Activated effector memory CD4-positive, alpha-beta T cell treated with Interleukin-2 at 50 U/mL for 16 hours (primary cell): ENCODE measurements around the gene TNFAIP8.

Experiments
- DNase-seq: peaks from one replicate; pipeline ENCODE4 v3.0.0-alpha.2; 2020

The TNFAIP8 gene

DNA sequence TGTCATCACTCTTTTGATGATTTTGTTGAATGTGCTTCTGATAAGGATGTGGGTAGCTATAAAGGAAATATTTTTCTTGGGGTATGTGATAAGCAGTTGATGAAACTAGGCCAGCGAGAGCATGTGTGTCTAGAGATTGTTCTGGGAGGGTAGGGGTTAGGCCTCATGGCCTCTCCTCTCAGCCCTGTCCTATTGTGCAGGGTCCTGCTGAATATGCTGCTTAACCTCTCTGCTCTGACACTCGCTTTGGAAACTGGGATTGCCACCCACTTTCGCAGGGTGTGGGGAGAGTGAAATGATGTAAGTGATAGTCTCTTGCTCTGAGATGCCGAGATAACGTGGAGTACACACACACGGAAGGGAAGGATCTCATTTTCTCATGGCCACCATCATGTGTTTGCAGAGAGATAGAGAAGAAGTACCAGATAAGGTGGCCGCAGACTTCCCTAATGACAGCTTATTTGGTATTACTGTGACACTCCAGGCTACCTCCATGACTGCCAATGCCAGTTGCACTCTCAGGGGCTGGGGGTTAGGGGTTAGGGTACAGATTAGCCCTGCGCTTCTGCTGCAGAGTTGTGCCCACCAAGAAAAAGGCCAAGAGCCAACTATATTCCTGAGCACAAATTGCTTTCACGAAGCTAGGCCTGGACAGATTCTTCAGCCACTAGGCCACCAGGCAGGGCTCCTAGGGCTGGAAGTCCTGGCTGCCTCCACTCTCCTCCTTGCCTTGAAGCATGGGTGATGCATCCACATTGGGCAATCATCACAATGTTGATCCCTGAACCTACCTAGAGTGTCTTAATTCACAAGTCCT, 25.2 kb upstream of the TNFAIP8 start:
- DNase-seq, result peak; percentile 52

DNA sequence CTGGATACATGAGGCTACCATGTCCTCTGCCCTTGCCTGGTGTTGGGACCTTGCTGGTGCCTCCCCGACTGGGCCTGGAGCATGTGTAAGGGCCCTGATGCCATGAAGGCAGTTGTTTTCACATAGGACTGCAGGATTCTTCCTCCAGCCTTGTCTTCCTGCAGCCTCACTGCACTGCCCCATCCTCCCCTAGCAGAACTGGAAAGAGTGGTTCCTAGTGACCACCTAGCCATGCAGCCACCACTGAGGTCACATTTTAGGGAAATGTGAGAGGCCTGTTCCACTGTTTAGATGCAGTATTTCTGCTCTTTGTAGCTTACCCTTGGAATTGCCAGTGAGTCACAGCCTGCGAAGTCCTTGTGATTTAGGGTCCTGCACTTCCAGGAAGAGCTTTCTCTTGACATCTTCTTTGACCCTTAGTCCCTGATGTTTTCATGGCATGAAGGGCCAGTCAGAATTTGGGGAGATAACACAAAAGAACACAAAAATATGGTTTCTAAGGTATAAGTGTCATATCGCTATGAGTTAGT, 24.2 kb upstream of the TNFAIP8 start:
- no peak for DNase-seq

DNA sequence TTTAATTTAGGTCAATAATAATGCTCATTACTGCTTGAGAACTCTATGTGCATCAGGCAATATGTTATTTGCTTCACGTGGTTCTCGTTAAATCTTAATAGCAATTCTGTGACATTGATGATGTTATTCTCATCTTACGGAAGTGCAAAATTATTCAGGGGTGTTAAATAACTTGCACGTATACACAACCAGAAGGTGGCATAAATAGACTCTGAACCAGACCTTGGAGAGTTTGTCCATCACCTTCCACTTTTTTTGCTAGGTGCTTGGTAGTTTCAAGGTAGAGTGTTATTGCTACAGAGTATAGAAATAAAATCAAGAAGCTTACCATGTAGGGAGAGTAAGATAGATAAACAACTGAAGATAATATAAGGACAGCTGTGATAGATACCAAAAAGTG, 23.6 kb upstream of the TNFAIP8 start:
- no peak for DNase-seq

DNA sequence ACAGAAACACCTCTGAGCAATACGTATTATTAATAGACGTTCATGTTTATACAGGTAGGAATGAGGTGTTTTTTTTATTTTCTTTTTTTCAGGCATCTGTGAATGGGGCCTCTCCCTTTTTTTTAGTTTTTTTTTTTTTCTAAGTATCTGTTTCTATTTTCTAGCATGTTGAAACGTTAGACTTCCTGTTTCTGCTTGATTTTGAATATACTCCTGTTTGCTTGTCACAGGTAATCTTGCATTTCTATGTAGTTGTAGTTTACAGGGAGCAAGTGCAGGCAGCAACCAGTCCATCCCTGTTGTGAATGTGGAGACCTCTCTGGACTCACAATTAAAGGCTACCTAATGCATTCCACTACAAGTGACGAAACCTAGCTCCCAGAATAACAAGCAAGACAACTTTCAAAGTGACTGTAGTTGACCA, 22.8 kb upstream of the TNFAIP8 start:
- DNase-seq, result no peak

DNA sequence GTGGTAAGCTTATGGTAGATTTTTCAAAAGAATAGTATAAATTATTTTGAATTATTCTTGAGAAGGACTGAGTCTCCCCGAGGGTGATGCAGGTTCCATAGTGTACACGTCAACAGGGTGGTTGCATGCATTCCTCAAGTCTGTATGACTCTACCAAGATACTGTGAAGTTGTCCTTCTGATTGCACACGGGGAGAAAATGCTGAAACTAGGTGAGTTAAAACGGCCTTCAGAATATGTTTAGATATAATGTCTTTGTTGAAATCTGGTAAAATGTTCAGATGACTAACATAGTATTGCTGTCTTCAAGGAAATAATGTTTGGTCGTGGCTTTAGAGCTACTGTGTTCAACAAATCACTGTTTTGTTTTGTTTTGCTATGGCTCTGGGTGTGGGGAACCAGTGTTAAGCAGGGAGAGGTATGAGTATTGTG, 22.4 kb upstream of the TNFAIP8 start:
- no peak for DNase-seq

DNA sequence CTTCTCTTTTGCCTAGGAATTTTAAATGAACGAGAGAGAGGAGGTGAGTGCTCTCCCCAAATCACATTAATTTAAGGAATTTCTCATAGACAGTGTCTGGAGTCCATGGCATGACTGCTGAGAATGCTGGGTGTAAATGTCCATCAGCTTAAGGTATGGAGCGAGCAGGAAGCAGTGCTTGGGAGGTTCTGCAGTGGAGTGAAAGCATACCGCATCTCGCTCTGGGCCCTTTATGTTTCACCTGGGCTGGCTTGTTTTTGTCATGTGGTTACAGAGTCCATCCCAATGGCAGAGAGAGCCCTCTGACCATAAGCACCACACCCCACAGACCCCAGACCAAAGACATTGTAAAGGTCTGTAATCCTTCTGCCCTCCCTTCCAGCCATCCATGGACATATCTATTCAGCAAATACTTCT, 20.6 kb upstream of the TNFAIP8 start:
- DNase-seq, result no peak

DNA sequence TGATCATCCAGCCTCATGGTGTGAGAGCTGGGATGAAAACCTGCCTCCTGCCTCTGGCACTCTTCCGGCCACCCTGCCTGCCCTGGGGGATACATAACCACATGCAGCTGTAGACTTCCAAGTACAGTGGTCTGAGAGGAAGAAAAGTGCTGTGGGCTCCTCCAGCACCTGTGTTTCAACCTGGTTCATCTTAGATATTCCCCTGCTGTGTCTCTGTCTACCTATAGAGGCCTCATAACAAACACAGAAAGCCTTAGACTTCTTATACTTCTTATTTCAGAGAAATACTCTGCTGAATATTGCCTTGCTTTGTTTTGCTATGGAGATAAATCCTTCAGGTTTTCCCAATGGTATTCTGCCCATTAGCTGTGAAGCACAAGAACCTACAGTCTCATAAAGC, 19.6 kb upstream of the TNFAIP8 start:
- DNase-seq, result no peak

DNA sequence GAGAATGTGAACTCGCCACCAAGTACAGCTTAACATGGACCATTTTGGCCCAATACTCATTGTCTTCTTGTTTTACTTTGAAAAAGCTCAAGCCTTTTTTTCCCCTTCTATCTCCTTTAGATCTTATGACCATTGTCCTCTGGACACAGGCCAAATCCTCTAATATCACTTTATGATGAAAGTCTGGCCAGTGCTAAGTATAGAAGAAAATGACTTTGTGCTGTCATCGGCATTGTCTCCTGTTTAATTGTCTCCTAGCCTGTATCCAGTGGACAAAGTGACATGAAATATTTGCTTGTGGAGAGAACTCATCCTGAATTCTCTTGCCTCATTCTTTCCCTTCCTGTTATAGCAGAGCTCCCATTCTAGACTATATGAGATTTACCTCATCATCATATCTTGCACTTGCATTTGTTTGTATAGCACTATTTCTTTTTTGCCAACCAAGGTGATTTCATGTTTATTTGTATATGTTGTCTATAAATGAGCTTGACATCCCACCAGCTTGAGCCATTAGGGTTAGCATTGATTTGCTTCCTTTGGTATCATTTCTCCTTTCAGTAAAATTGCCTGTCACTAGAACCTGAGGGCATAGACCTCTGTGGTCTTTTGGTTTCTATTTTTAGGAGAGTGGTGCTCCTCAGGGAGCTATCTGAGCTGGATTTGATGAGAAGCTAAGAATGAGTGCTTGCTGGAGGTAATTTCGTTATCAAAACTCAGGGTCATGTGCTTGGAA, 18.8 kb upstream of the TNFAIP8 start:
- DNase-seq, result no peak

DNA sequence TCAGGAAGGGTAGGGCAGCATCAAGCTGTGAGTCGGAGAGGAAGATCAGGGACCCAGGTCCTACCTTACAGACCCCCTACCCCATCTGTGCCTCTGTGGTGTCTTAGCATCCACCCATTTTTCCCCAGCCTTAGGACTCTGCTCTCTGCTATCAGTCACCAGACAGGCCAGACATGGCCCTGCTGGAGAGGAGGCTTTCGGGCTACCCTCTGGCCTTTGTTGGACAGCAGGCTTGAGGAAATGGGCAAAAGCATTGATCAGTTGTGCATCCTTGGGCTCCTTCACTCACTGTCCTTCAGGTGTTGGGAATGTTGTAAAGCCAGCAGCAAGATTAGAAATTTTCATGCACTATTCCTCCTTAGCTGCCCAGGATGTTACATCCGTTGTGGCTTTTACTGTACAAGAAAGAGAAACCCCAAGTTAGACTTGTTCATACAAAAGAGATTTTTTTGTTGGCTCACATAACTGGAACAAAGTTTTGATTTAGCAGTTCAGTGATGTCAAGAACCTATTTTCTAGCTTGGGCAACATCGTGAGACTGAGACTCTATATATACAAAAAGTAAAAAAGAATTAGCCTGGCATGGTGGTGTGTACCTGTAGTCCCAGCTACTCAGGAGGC, 17.4 kb upstream of the TNFAIP8 start:
- DNase-seq, result no peak

DNA sequence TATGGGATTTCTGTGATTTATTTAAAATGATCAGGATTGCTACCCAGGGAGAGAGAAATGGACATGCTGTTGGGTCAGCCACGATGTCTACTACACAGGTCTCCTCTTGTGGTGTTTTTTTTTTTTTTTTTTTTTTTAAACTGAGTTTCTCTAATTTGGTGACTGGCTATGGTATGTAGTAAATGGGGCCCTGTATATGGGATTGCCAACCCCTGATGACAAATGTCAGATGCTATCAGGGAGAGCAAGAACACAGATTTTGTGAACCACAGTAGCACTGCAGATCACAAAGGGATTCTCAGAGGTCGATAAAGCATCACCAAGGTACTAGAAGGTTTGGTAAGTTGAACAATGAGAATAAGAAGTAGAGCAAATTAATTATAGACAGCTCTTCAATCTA, 16.5 kb upstream of the TNFAIP8 start:
- DNase-seq, result no peak

DNA sequence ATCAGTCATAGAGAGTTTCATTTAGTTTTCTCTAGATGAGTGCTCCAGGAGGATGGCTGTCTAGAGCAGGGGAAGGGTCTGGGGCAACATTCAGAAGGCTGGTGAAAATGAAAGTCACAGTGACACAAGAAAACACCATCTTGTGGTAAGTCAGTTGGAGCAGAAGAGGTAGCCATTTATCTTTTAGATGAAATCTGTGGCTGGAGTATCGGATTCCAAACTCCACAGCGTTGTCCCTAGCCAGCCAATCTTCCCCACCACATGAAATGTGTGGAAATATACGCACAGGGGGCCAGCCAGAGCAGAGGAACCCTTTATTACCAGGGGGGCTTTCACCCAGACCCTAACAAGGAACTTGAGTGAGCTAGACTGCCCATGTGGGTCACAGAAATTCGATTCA, 15.9 kb upstream of the TNFAIP8 start:
- no peak for DNase-seq

DNA sequence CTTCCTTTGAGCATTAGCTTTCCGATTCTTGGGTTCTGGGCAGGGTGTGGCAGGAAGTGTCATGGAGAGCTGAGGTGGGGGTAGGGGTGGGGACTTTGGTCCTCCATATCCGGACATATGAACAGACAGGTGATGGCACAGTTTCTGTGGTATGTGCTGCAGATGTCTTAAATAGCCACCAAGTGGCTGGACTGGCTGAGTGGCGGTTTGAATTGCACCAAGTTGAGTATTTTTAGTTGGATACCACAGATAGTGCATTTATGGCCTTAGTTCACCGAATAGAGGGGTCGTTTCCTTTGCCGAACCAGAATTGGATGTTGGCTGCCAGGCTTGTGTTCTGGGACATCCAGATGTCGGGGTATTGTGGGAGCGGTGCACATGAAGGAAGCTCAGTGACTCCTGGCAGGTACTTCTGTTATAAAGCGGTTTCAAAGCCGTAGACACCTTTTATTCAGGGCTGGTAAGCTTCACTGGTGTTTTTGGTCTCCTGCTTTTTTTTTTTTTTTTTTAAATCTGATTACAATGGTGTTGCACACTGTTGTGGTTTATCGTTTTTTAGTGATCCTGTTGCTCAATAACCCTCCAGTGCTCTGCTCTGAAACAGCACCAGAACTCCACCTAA, 15.1 kb upstream of the TNFAIP8 start:
- peak; percentile 63 for DNase-seq

DNA sequence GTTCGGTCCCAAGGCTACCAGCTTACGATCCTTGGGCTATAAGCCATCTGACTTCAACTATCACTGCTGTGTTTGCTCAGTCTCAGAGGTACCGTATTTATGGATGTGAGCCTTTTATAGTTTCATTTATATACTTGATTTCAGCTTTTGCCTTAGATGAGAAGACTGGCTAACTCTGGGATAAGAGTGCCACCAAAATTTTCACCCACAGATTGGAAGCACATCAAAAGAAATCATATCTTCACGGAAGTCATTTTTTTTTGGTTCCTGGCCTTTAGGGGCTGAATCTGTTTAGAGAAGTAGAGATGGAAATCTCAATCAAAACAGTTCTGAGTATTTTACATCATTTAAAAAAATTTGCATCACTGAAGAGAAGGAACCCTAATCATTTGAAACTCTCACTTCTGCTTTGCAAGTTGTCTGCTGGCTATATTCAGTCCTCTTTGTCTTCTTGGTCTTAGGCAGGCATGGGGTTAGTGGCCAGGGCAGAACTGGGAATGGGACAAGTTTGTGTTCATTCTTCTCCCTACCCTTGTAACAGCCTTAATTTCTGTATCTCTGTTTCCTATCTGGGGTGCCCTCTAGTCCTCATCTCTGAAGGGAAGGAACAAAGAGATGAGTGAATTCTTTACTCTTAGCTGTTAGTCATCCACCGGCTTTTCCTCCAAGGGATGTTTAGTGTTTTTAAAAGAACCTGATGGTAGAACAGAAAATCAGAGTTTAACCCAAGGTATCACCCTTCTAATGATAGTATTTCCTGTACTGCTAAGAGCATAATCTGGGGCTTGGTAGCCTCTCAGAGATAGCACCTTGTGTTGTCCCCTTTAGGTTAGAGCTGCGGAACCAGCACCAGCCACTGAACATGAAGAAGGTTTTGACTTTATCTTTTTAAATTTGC, 14.1 kb upstream of the TNFAIP8 start:
- no peak for DNase-seq

DNA sequence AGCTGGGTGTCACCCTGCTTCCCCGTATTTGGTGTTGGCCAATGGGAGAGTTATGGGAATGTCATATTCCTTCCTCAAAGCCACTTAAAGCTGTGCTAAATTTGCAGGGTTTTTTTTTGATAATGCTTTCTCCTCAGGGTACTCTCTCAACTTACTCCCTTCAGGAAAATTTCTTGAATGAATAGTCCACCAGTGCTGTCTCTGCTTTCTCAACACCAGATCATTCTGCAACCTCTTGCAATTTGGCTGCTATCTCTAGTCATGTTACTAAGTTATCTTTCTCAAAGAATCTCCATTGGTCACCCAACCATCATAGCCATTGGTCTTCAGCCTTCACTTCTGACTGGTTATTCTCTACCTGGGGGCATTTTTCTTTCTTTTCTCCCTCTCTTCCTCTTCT, 13.4 kb upstream of the TNFAIP8 start:
- DNase-seq, result no peak

DNA sequence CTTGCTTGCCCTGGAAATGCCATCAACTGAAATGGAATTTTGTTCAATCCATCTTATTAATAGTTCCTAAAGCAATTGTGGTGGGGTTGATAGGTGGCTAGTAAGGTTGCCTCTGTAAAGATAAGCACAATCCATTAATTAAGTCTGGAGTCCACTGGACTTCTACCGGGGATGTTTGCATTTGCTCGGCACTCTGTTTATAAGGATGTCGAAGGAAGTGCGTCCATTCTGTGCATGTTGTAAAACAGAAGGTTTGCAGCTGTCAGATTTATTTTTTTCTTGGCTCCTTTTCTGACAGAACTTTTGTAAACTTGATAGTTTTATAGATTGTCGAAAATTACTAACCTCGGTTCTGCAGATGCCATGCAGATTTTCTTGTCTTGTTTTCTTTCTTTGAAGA, 12.8 kb upstream of the TNFAIP8 start:
- no peak for DNase-seq

DNA sequence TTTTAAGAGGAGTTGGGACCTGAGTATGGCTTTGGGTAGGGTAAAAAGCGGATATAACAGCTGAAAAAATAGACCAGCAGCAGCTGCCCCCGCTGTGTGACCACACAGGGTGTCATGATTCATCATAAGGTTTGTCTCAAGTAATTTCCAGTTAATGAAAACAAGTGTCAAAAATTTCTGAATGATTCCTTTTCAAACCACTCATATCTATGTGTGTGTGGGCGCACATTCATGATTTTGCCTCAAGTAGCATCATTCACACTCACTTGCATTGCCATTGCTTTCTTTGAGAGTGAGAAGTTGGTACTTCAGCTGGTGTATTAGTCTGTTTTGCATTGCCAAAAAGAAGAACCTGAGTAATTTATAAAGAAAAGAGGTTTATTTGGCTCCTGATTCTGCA, 12.1 kb upstream of the TNFAIP8 start:
- DNase-seq, result no peak

DNA sequence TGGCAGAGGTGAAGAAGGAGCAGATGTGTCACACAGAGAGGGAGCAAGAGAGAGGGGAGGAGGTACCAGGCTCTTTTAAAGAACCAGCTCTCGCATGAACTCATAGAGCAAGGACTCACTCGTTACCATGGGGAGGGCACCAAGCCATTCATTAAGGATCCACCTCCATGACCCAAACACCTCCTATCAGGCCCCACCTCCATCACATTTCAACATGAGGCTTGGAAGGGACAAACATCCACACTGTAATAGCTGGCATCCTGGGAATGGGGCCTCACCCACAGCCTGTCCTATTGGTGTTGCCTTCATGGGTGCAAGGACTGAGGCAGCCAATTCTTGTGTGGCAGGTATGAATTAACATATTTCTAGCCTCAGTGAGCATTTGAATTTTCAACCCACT, 11.6 kb upstream of the TNFAIP8 start:
- DNase-seq, result no peak

DNA sequence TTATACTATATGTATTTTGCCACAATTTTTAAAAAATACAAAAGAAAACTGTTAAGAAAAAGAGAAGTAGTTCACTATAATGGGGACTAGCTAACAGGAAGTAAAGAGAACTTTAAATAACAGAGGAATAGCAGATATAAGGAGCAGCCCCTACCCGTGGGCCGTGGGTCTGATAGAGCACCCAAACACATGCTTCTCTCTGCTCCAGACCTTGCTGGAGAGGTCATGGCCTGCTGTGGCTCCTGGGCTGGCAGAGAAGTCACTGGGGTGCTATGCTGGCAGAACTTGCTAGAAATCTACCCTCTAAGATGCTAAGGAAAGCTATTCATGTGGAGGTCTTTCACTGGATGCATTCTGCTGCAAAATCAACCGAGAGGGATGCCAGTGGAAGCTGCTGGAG, 10.0 kb upstream of the TNFAIP8 start:
- DNase-seq, result no peak

DNA sequence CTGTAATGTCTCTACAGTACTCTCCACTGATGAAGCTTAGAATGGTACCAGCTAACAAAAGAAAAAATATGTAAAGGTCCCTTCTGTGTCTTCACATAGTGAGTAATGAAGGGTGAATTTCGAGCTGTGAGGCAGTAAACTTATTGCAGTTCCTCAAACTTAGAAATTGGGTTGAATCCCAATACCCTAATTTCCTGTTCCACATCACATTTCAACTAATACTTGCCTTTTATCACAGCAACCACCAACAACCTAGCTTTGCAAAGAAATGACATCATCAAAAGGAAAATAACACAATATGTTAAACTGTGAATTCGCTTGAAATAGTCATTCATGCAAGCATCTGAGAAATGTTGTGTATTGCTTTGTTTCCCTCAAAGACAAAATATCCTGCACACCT, 9.4 kb upstream of the TNFAIP8 start:
- no peak for DNase-seq

DNA sequence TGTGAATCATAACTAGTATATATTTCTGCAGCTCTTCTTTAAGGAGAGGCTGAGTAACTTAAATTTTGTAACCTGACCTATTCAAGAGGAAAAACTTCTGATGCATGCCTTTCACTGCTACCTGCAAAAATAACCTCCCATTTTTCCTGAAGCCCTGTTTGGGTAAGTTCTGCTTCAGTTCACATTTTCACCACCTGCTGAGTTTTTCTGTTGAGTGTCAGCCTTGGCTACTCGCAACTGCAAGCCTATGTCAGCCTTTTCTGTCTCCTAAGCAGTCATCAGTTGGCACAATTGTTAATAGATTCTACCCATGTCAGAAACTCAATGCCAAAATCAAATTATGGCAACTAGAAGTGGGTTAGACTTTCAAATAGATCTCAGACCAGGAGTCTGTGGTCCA, 8.2 kb upstream of the TNFAIP8 start:
- DNase-seq, result no peak

DNA sequence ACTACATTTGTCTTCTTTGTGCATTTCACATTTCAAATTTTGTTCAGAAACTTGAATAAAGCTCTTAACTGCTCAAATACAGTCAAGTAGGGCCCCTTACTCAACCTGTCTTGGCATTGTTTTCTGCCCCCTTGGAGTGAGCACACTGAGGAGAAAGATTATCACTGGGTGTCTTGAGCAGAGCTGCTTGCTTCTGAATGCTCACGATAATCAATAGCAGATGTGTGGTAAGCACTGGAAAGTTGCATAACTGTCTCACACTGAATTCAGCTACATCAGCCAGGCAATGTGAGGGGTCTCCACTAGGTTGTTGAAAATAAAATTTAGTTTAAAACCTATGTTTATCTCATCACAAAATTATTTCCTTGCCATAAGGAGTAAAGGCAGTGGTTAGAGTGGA, 7.8 kb upstream of the TNFAIP8 start:
- no peak for DNase-seq

DNA sequence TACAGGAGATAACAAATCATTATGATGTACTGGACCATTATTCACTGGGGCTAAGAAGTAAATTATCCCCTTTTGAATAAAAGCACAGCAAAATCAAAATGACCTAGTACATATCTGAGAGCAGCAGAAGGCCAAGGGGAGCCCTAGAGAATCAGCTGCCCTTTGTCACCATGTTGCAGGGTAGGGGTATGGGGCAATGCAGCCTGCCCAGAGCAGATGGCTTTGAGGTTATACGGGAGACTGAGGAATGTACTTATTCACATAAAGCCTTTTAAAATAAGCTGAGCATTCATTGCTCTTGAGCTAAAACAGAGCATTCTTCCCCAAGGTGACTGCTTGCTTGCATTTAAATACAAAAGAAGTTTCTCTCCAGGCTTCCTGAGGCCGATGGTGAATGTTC, 2.6 kb upstream of the TNFAIP8 start:
- DNase-seq, result no peak
